ENCODE results near the gene FBXW8.

The FBXW8 gene

GRCh38 chr12:116924558-116925453, 14.1 kb downstream of the FBXW8 start:
- no peak for TF ChIP-seq SPI1 (IDR thresholded peaks at IDR 0.05; ENCODE audit: borderline replicate concordance, low read depth)
- TF ChIP-seq POLR2AphosphoS5 (IDR thresholded peaks at IDR 0.05; ENCODE audit: low read depth) = 0 out of 2 replicates have a peak, but pooled peaks have one; percentile 32
- no peak for TF ChIP-seq GABPA (IDR thresholded peaks at IDR 0.05; ENCODE audit: low read depth)
- DNase-seq (ENCODE audit: low read depth in 1 of 2, low spot score in 1 of 2) = peak in 1 of 2 experiments; percentile 46
- Histone ChIP-seq H3K27me3 (ENCODE audit: insufficient read depth, poor library complexity, severe bottlenecking) (no peaks in the 10 kb centered on the region), H3K27ac (replicated peaks) (no peak overlapping the region), H3K4me3 (replicated peaks; ENCODE audit: insufficient read depth, low read length) (no peak overlapping the region)

DNA sequence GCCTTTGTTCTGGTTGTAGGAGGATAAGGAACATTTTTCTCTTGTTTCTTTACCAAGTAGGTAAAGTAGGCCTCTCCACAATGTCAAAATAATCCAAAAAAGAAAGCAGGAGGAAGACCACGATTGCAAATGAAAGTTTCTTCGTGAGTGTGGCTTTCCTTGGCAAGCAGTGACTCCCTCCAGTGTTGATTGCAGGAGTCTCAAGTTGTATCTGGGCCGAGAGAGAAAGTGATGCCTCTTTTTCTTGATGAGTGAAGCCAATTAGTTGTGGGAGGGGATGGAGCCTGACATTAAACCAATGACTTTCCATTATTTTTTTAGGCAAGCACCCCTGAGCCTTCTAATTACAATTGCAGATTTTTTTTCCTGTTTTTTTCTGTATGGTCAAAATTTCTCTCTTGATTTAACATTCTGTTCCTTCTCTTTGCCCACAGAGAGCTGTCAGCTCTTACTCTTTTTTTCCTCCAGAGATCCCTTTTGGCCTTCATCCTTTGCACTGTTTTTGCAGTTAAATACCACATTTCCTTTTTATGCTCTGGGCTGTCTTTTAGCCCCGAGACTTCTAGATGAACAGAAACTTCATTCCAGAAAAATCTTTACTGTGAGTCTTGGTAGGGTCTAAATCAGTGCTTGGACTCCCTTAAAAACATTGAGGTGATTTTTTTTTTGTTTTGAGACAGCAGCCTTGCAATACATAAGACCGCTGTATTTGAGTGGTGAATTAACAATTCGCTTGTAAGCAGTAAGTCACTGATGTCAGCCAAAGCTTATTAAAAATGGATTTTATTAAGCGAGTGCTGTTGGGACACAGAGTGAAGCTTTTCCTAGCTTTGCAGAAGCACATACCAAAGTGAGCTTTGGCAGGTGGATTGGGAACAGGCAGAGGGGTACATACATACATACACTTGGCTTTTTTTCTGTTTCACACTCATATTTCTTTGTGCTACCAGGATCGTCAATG, 15.8 kb downstream of the FBXW8 start:
- no peak for TF ChIP-seq CTCF (IDR thresholded peaks at IDR 0.05; ENCODE audit: insufficient read depth, low read length)
- no peak for TF ChIP-seq SPI1 (IDR thresholded peaks at IDR 0.05; ENCODE audit: borderline replicate concordance, low read depth)
- TF ChIP-seq, protein P1, sequence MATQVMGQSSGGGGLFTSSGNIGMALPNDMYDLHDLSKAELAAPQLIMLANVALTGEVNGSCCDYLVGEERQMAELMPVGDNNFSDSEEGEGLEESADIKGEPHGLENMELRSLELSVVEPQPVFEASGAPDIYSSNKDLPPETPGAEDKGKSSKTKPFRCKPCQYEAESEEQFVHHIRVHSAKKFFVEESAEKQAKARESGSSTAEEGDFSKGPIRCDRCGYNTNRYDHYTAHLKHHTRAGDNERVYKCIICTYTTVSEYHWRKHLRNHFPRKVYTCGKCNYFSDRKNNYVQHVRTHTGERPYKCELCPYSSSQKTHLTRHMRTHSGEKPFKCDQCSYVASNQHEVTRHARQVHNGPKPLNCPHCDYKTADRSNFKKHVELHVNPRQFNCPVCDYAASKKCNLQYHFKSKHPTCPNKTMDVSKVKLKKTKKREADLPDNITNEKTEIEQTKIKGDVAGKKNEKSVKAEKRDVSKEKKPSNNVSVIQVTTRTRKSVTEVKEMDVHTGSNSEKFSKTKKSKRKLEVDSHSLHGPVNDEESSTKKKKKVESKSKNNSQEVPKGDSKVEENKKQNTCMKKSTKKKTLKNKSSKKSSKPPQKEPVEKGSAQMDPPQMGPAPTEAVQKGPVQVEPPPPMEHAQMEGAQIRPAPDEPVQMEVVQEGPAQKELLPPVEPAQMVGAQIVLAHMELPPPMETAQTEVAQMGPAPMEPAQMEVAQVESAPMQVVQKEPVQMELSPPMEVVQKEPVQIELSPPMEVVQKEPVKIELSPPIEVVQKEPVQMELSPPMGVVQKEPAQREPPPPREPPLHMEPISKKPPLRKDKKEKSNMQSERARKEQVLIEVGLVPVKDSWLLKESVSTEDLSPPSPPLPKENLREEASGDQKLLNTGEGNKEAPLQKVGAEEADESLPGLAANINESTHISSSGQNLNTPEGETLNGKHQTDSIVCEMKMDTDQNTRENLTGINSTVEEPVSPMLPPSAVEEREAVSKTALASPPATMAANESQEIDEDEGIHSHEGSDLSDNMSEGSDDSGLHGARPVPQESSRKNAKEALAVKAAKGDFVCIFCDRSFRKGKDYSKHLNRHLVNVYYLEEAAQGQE (IDR thresholded peaks at IDR 0.05; ENCODE audit: insufficient replicate concordance, low read depth) = no peak
- no peak for TF ChIP-seq GABPA (IDR thresholded peaks at IDR 0.05; ENCODE audit: low read depth)
- TF ChIP-seq POLR2AphosphoS5 (IDR thresholded peaks at IDR 0.05; ENCODE audit: low read depth) = no peak
- no peak for DNase-seq (ENCODE audit: low read depth in 1 of 2, low spot score in 1 of 2)
- H3K27ac ChIP-seq (replicated peaks) = no peak overlapping the region

DNA sequence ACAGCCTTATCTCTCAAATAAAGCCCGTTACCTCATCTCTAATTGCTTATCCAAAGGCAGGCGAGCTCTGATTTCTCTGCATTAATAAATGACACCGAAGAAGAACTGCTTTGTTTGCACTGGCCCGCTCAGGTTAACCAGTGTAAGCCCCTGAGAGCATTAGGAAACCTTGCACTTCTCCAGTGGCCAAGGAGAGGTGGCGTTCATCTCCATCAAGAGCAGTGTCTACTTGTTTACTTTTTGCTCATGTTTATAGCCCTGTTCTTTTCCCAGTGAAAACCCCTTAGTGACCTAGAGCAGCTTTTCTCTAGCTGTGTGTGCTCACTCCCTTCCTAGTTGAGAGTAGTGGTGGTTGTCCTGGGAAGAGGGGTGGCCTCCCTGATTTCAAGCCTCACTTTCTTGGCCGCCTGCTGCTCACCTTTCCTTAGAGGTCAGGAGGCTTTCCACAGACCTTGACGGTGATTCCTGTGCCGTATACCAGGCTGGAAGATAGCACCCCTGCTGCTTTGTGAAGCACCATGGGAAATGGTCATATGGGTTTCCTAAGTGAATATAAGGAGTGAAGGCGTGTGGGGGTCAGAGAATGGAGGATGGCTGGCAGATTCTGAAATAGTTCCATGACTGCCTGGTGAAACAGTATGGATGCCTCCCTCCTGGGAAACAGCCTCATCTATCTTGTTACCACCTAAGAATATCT, 16.6 kb downstream of the FBXW8 start:
- TF ChIP-seq, protein P1 (IDR thresholded peaks at IDR 0.05; ENCODE audit: insufficient replicate concordance, low read depth) = no peak
- TF ChIP-seq SPI1 (IDR thresholded peaks at IDR 0.05; ENCODE audit: borderline replicate concordance, low read depth) = no peak
- no peak for TF ChIP-seq CTCF (IDR thresholded peaks at IDR 0.05; ENCODE audit: insufficient read depth, low read length)
- TF ChIP-seq POLR2AphosphoS5 (IDR thresholded peaks at IDR 0.05; ENCODE audit: low read depth) = no peak
- TF ChIP-seq GABPA (IDR thresholded peaks at IDR 0.05; ENCODE audit: low read depth) = no peak

More for the DNA sequence above, 15.8 kb downstream of the FBXW8 start:
- Histone ChIP-seq H3K4me3 (replicated peaks; ENCODE audit: insufficient read depth, low read length) (no peak overlapping the region), H3K27me3 (ENCODE audit: insufficient read depth, poor library complexity, severe bottlenecking) (no peaks in the 10 kb centered on the region)

More for the DNA sequence above, 16.6 kb downstream of the FBXW8 start:
- Histone ChIP-seq H3K27me3 (ENCODE audit: insufficient read depth, poor library complexity, severe bottlenecking) (no peaks in the 10 kb centered on the region), H3K4me3 (replicated peaks; ENCODE audit: insufficient read depth, low read length) (no peak overlapping the region), H3K27ac (replicated peaks) (no peak overlapping the region)
- no peak for DNase-seq (ENCODE audit: low read depth in 1 of 2, low spot score in 1 of 2)

All from HL-60 (cell line).